H54 (cell line): ENCODE results near the gene C7orf25.
A peak's percentile ranks its signal among the peaks of the same experiment; 100 is the strongest.

ENCODE experiments used
- DNase-seq: peaks from one replicate; pipeline ENCODE4 v3.0.0; 2011; ENCODE audit warnings: low spot score, mixed read lengths; ENCODE audit not compliant: insufficient read length
- FAIRE-seq: peaks from 3 replicates; lab custom pipeline; 2011; peaks lifted over from hg19 to GRCh38; lab: Jason Lieb, UNC
- POLR2A ChIP-seq: IDR thresholded peaks from 2 replicates; pipeline ENCODE4 v1.6.1; 2011; ENCODE audit warnings: low read depth, mild to moderate bottlenecking, low read length

The C7orf25 gene

DNA sequence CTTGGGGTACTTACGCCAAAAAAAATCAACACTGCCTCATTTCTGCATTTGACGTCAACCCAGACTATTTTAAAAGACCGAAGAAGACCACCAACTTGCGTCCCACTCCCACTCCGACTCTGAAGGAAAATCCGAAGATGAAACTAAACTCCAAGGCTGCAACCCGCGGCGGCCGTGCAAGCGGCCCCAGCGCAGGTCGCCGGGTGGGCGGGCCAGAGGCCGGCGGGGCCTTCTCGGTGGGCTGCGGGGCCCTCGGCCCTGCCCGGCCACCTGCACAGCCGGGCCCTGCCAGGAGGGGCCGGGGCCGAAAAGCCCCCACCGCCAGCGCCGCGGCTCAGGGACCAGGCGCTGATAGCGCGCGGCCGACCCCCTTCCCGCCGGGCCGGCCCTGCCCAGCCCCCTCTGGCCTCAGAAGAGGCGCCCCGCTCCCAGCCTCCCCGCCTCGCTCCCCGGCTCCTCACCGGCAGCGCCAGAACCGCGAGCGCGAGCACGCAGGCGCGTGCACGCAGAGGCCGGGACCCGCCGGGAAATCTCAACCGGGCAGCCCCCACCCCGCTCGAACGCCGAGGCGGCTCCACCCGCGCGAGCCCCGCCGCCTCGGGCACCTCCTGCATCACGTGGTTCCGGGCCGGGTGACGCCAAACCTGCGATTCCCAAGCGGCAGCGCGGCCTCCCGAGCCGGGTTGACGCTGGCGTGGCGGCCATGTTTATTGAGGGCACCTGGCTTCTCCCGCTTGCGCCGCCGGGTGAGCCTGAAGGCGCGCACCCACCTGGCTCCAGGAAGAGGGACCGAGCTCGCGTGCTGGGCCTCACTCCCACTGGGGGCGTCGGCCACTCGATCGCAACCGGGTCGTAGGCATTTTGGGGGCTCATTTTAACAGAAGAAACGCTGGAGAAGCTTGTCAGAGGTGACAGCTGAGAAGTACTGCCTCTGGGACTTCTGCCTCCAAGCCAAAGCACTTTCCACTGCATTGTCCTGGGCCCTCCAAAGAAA, at the start of gene C7orf25:
Gene C7orf25, minus strand, starts transcription at position 617 of the 994 bp plus-strand sequence. CDS start 1,170 bp downstream, outside the sequence.
- FAIRE-seq: no peak
- peak; percentile 69; the same call in 1 of the 2 replicates for TF ChIP-seq POLR2A
- DNase-seq: peak; percentile 96

DNA sequence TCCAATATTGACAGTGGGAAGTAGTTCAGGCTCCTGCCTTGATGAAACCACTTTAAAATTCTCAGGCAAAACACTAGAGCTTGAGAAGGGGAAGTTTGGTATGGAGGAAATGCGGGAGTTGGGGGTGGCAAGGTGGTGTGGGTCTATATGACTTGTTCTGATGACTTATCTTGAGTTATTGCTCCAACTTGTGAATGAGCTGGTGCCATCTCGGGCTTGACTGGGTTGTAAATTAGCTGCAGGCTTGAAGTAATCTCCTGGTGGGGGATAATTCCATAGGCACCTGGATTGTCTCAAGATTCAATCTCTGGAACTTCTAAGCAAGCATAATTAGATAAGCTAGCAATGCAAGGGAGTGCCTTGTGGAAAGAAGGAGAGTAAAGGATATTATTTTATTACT, 49.3 kb upstream of the C7orf25 start:
- TF ChIP-seq POLR2A: no peak
- FAIRE-seq (no peak), DNase-seq (no peak)

DNA sequence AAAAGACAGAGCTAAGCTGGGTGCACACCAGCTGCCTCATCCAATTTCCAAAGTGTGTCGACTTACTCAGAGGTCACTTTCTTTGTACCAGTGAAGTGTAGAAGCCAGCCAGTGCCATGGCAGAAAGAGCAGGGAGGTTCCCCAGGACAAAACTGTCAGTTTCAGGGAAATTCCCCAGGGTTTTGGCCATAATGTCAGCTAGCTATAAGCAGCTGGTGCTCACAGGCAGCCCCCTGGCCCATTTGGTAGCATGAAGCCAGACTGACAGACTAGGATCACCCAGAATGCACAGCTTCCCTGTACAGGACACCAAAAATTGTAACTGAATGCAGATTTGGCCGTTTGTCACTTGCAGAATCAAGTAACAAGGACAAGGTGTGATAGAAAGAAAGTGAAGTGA, 48.9 kb upstream of the C7orf25 start:
- FAIRE-seq (no peak), DNase-seq (no peak)
- TF ChIP-seq POLR2A: no peak

DNA sequence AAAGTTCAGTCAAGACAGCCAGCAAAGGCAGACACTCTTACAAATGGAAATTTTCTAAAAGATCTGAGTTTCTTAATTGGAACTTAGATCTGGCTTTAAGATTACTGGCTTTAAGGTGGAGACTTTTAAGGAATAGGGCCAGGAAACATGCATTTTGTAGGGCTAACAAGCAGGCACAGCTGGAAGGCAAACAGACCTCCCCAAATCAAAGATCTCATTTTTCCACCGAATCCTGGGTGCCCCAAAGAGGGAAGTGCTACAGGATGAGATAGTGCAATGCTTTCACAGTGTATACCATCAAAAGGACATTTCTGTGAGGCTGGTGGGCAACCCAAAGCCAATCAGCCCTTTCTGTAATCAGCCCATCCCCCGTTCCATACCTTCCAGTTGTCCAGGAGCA, 47.7 kb upstream of the C7orf25 start:
- FAIRE-seq (no peak), DNase-seq (no peak)
- TF ChIP-seq POLR2A: no peak

DNA sequence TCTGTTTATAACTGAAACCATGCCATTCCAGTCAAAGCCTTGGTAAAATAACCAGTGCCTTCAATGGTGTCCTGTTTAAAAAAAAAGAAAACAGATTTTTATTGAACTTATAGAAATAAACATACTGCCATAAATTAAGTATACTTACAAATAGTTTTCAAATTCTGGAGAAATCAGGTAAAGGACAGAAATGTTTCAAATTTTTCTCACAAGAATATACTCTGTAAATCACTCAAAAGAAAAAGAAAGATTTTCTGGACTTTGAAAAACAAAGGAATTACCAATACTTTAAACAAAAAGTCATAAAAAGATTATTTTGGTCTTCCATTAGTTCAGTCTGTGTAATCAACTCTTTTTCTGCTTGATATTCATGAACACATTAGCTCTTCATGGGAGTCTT, 44.2 kb upstream of the C7orf25 start:
- no peak for FAIRE-seq
- no peak for DNase-seq
- TF ChIP-seq POLR2A: no peak

DNA sequence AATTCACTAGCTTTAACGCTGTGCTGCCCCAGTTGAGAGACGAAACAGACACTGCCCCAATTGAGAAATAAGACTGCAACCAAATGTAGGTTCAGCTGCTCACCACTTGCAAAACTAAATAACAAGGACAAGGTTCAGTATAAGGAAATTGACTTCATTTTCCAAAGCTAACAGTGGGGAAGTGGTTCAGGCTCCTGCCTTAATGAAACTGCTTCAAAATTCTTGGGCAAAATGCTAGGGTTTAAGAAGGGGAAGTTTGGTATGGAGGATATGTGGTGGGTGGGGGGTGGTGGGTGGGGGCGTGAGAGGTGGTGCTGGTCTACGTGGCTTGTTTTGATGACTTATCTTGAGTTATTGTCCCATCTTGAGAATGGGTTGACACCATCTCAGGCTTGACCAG, 42.1 kb upstream of the C7orf25 start:
- no peak for TF ChIP-seq POLR2A
- DNase-seq (no peak), FAIRE-seq (no peak)

DNA sequence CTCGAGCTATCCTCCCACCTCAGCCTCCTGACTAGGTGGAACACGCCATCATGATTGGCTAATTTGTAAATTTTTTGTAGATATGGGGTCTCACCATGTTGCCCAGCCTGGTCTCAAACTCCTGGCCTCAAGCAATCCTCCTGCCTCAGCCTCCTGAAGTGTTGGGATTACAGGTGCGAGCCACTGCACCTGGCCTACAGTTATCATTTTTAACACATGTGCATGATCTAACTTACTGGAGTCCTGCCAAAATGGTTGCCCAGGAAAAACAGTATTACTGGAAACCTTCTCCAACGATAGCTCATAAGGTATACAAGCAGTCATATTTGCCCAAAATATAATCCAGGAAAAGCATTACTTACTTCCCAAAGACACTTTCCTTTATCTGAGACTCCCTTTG, 40.5 kb upstream of the C7orf25 start:
- DNase-seq (no peak), FAIRE-seq (no peak)
- no peak for TF ChIP-seq POLR2A

DNA sequence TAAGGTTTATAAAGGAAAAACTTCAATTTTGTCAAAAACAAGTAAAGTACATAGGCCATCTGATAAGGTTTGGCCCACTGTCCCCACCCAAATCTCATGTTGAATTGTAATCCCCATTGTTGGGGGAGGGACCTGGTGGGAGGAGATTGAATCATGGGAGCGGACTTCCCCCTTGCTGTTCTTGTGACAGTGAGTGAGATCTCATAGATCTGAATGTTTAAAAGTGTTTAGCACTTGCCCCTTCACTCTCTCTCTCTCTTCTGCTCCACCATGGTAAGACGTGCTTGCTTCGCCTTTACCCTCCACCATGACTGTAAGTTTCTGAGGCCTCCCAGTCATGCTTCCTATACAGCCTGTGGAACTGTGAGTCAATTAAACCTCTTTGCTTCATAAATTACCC, 38.5 kb upstream of the C7orf25 start:
- no peak for FAIRE-seq
- DNase-seq: no peak
- no peak for TF ChIP-seq POLR2A

DNA sequence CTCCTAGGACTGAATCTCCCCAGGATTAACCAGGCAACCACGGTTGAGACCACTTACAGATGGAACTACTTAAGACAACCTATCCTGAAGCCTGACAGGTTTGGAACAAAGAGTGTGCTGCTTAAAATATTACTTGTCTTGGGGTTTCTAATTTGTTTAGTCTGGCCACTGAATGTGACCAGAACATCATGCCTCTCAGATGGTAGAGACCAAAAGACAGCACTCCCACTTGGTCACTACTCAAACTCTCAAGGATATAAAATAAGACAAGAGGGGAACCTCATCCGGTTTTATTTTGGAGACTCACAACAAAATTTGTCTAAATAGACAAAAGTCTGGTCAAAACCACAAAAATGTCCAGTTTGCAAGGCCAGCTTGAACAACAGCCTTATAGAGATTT, 35.7 kb upstream of the C7orf25 start:
- FAIRE-seq: no peak
- TF ChIP-seq POLR2A: no peak
- no peak for DNase-seq

DNA sequence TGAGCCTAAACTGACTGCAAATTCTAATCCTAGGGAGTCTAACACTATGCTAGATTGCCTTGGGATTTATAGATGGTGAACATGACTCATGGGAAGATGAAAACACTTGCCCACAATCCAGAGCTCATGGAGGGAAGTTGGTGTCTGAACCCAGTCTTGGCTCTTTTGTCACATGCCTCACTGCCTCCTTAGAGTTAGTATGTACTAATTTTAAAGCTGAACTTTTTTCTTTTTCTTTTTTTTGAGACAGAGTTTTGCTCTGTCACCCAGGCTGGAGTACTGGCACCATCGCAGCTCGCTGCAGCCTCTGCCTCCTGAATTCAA, 34.7 kb upstream of the C7orf25 start:
- no peak for DNase-seq
- TF ChIP-seq POLR2A: no peak
- no peak for FAIRE-seq

DNA sequence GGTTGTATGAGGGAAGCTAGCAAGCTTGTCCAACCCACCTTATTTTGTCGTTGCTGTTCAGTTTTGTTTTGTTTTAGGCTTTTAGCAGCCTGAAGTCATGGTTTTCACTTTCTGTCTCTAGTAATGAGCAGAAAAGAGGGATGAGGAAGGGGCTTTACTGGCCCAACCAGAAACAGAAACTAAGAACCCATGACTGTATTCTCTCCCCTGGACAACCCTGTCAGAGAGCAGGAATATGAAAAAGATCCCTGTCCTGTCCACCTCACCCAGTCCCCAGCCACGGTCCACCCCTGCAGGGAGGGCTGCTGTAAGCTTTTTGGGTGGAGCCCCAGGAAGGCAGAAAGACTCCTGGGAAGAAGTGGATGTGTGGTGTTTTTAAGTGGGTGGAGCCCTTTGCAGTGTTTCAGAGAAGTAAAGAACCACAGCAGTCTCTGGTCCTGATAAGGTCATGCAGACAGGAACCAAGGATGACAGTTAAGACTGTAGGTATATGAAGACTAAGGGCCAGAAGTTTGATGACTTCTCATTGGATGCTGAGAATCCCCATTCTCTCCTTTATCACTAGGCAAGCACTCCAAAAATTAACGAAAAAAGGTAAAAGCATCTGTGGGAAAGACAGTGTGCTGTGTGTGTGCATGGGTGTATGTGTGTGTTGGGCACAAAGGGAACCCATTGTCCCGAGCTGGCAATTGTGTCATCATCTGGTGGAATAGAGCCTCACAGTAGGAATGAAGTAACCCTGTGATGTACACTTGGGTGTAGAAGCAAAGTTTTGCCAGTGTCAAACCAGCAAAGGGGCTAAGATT, 34.2 kb upstream of the C7orf25 start:
- DNase-seq: peak; percentile 77
- TF ChIP-seq POLR2A: no peak
- FAIRE-seq: peak; percentile 57

DNA sequence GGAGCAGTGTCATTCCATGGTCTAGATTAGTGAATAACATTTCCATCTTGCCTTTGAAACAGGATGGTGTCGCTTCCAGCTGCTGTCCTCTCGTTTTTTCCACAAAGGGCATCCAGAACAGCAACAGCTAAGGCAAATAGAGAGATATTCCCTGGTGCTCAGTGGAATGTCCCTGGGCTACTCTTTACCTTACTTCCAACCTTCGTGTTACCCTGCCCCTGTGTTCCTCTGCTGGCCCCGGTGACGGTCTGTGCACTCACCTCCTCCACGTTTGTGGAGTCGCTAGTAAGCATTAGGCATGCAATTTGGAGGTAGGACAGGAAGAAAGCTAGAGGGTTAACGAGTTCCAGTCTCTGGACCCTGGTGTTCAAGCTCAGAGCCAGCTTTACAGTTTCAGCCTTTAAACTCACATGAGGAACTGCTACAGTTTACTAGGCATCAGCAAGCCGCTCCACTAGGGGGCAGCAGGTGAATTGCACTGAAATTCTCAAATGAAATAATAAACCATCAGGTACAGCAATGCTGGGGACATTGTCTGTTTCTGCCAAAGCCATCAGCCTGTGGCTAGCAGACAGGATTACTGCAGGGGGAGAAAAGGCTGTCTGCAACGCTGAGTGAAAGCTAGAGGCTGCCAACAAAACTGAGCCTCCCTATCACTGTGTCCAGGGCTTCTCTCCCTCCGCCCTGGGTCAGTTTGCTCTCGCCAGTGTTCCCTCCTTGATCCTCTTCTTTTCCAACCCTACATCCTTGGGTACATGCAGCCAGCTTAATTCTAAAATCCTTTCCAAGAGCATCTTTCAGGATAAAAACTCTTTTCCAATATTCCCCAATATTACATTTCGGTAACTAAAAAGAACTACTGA, 29.3 kb upstream of the C7orf25 start:
- peak; percentile 89 for FAIRE-seq
- no peak for TF ChIP-seq POLR2A
- peak; percentile 71 for DNase-seq

DNA sequence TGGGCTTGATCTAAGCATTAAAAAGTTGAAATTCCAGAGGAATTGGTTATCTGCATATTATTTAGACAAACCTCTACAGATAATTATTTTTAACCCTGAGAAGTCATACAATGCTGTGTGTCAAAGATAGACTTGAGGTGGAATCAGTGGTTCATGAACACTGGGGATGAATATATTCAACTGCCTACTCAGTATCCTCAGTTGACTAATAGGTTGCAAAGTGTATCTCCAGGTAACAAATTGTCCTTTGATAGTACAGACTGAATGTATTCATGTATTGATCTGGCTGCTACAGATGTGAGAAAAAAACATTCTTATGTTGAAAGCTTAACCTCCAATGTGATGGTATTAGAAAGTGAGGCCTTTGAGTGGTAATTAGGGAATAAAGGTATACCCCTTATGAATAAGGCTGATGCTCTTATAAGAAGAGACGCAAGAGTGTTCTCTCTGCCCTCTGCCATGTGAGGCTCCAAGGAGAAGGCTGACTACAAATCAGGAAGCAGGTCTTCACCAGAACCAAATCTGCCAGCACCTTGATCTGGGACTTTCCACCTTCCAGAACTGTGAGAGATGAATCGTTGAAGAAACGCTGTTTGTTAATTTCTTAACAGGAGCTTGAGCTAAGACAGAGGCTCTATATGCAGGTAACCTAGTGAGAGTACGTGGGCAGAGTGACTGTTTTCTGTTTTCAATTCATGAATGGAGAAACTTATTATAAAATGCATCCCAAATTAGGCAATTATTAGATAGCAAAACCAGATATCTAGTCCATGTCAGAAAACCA, 27.8 kb upstream of the C7orf25 start:
- TF ChIP-seq POLR2A: no peak
- DNase-seq (no peak), FAIRE-seq (no peak)
